Measurements from ENCODE around the gene MEIS1. TPM values are rescaled to one million over a fixed set of nuclear protein-coding genes. Genes with fewer than 3 reads are reported as not detected.

The MEIS1 gene
- total and polyA plus RNA-seq, 2 of the 8 experiments (the other 6 are each of a cell fraction or from before 2014, with no cell fraction given): 0.17 to 1.2 TPM

DNA sequence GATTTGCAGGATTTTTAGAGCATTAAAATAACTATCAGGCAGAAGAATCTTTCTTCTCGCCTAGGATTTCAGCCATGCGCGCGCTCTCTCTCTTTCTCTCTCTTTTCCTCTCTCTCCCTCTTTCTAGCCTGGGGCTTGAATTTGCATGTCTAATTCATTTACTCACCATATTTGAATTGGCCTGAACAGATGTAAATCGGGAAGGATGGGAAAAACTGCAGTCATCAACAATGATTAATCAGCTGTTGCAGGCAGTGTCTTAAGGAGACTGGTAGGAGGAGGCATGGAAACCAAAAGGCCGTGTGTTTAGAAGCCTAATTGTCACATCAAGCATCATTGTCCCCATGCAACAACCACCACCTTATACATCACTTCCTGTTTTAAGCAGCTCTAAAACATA is 137.0 kb downstream of the MEIS1 start:
- CTCF ChIA-PET (ENCODE audit: partially characterized antibody): interaction anchor here (1.0 to 14.4 kb wide), 4 partner anchors 127 to 932 kb away, joined by 3 to 161 read pairs (median 45); partner anchors contain the start of gene MEIS1

More for the DNA sequence above, 137.0 kb downstream of the MEIS1 start:
- 69% methylated on average over 6 of the region's 6 CpGs; no CpG with 5 or more reads in 1 of the 2 experiments for WGBS, 2 experiments (ENCODE audit: extremely low coverage in 1 of 2, insufficient coverage in 1 of 2, insufficient read length in 1 of 2, insufficient replicate concordance in 2 of 2, low coverage in 1 of 2, low lambda C conversion rate in 2 of 2, missing lambda C conversion rate in 1 of 2)
- Histone ChIP-seq H2BK120ac (replicated peaks; ENCODE audit: low read depth, low read length) (no peak overlapping the region), H3K14ac (ENCODE audit: insufficient read length) (no peak overlapping the region), H3K23me2 (ENCODE audit: low read depth, low read length) (peaks cover 18% of the 10 kb centered on the region; the same call in 1 of the 2 replicates), H4K8ac (ENCODE audit: extremely low read depth, insufficient read depth, low read length) (no peak overlapping the region), H2BK12ac (ENCODE audit: low read depth, low read length) (no peak overlapping the region), H3K36me3 (ENCODE audit: control insufficient read depth in 2 of 4, insufficient read depth in 4 of 4, low read length in 3 of 4) (no peaks in the 10 kb centered on the region), H3K79me2 (ENCODE audit: control insufficient read depth in 1 of 2, insufficient read depth in 2 of 2, low read length in 2 of 2) (no peaks in the 10 kb centered on the region), H3K4me2 (ENCODE audit: insufficient read depth in 1 of 2, low read depth in 2 of 2, low read length in 2 of 2) (no peak overlapping the region), H3K18ac (ENCODE audit: extremely low read depth, low read length) (no peak overlapping the region), H3K27me3 (replicated peaks in 1 of 4; ENCODE audit: control insufficient read depth in 3 of 4, extremely low read depth in 1 of 4, insufficient read depth in 3 of 4, low read length in 3 of 4) (peaks cover 11 to 15% (median 13%) of the 10 kb centered on the region in 4 experiments; a peak in 6 of 7 replicates), H4K5ac (ENCODE audit: insufficient read length, low read depth, low read length) (no peak overlapping the region), H2BK15ac (ENCODE audit: low read length) (no peak overlapping the region), H2BK20ac (ENCODE audit: low read length) (no peak overlapping the region), H4K91ac (replicated peaks; ENCODE audit: insufficient read length, low read length) (no peak overlapping the region), H3K23ac (ENCODE audit: insufficient read length) (no peak overlapping the region), H3K4ac (replicated peaks; ENCODE audit: insufficient read length, low read depth, low read length) (no peak overlapping the region), H2AK5ac (ENCODE audit: low read depth, low read length) (no peak overlapping the region), H2AFZ (ENCODE audit: low read length) (no peak overlapping the region), H3K9me3 (ENCODE audit: insufficient read depth in 2 of 2, low read depth in 1 of 2, low read length in 1 of 2) (no peaks in the 10 kb centered on the region), H3K4me3 (ENCODE audit: extremely low read depth in 1 of 4, insufficient read depth in 2 of 4, low read depth in 3 of 4, low read length in 4 of 4) (no peak overlapping the region), H2BK5ac (ENCODE audit: low read depth, low read length) (no peak overlapping the region), H3K79me1 (ENCODE audit: low read depth, low read length) (no peaks in the 10 kb centered on the region), H3K4me1 (replicated peaks in 1 of 4; ENCODE audit: control insufficient read depth in 3 of 4, insufficient read depth in 4 of 4, low read length in 3 of 4) (peaks cover 0 to 11% (median 4%) of the 10 kb centered on the region in 4 experiments), H3K56ac (replicated peaks; ENCODE audit: insufficient read length, low read depth, low read length) (no peak overlapping the region), H4K20me1 (replicated peaks in 1 of 2; ENCODE audit: control insufficient read depth in 1 of 2, insufficient read depth in 2 of 2, low read length in 2 of 2) (peaks cover 0 to 2% of the 10 kb centered on the region in 2 experiments), H3K27ac (ENCODE audit: low read depth, low read length) (no peak overlapping the region), H3K9ac (replicated peaks in 1 of 4; ENCODE audit: extremely low read depth in 1 of 4, low read depth in 3 of 4, low read length in 3 of 4) (no peak overlapping the region)
- TF ChIP-seq, protein P1, sequence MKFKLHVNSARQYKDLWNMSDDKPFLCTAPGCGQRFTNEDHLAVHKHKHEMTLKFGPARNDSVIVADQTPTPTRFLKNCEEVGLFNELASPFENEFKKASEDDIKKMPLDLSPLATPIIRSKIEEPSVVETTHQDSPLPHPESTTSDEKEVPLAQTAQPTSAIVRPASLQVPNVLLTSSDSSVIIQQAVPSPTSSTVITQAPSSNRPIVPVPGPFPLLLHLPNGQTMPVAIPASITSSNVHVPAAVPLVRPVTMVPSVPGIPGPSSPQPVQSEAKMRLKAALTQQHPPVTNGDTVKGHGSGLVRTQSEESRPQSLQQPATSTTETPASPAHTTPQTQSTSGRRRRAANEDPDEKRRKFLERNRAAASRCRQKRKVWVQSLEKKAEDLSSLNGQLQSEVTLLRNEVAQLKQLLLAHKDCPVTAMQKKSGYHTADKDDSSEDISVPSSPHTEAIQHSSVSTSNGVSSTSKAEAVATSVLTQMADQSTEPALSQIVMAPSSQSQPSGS (IDR thresholded peaks at IDR 0.05; ENCODE audit: low read length): no peak
- TF ChIP-seq SUZ12 (IDR thresholded peaks at IDR 0.05; ENCODE audit: low read length): 0 out of 2 replicates have a peak, but pooled peaks have one; percentile 11
- POLR2A ChIA-PET (ENCODE audit: partially characterized antibody): no interaction called here
- FAIRE-seq (no peak), DNase-seq (ENCODE audit: low read depth in 1 of 2, low spot score in 2 of 2) (no peak)

Data from H1 (cell line).